Testis (tissue), 3 donors: ENCODE results near the gene PCID2. TPM values are rescaled to one million over a fixed set of nuclear protein-coding genes. Genes with fewer than 3 reads are reported as not detected.

Experiments used
- DNase-seq: peaks from one replicate; pipeline ENCODE4 v3.0.0-alpha.2; 2019
- H3K27ac ChIP-seq, 2 donors: fragments of 200-600 bp; sonication (generic); one replicate each; pipeline ENCODE4 v1.5.1; 2019
- H3K27me3 ChIP-seq: fragments of 200-600 bp; sonication (generic); one replicate; pipeline ENCODE4 v1.5.1; 2019
- H3K36me3 ChIP-seq: fragments of 200-600 bp; sonication (generic); one replicate; pipeline ENCODE4 v1.5.1; 2017; ENCODE audit warnings: low read depth; ENCODE audit errors: missing control alignments
- H3K4me1 ChIP-seq: fragments of 200-600 bp; sonication (generic); one replicate; pipeline ENCODE4 v1.5.1; 2019
- H3K4me3 ChIP-seq, 2 donors: fragments of 200-600 bp; sonication (generic); one replicate each; pipeline ENCODE4 v1.5.1; 2017 to 2019
- H3K9me3 ChIP-seq: fragments of 200-600 bp; sonication (generic); one replicate; pipeline ENCODE4 v1.5.1; 2017
- POLR2A ChIP-seq: fragments of 450-650 bp; IDR thresholded peaks from one replicate; pipeline ENCODE4 v1.6.1; 2017; ENCODE audit warnings: antibody characterized with exemption, mild to moderate bottlenecking, moderate library complexity
- WGBS, 2 donors: methylation state at CpG; one replicate each; pipeline ENCODE4 v1.1.5; 2018; 5-methylcytosine and 5-hydroxymethylcytosine counted together
- intact Hi-C: fragments of 100-400 bp; cut with DNase I; formaldehyde crosslinking; loops from one replicate; pipeline ENCODE4 v1.15.1; 2023; ENCODE audit warnings: low total_unique reads
- polyA plus RNA-seq: library from polyadenylated mRNA; stranded (reverse); fragments of 350-450 nt; fragmentation: Illumina TruSeq; extraction: RNeasy Lipid Tissue Mini Kit (QIAGEN cat#74804); gene quantifications from one replicate; pipeline ENCODE4 v1.2.3, GENCODE V29; 2014; ENCODE audit warnings: low read depth, low replicate concordance; ENCODE audit not compliant: insufficient read depth
- total RNA-seq, 2 donors: library from RNA; depleted of rRNA; stranded (reverse); fragments of >200 nt; gene quantifications; one replicate each; pipeline ENCODE4 v1.2.3, GENCODE V29; 2016
- TF ChIP-seq, protein P1 (sequence below), 3 experiments: fragments of 450-650 bp in 2 of 3; fragments of 200-600 bp in 1 of 3; sonication (generic) in 1 of 3; IDR thresholded peaks; one replicate each; pipeline ENCODE4 v1.5.1; 2016 to 2019; ENCODE audit warnings: antibody characterized with exemption in 3 of 3, mild to moderate bottlenecking in 2 of 3, moderate library complexity in 1 of 3

Gene PCID2
- total and polyA plus RNA-seq, 3 donors from 2014 or later: 72.2 to 130 (median 73.4) TPM

DNA sequence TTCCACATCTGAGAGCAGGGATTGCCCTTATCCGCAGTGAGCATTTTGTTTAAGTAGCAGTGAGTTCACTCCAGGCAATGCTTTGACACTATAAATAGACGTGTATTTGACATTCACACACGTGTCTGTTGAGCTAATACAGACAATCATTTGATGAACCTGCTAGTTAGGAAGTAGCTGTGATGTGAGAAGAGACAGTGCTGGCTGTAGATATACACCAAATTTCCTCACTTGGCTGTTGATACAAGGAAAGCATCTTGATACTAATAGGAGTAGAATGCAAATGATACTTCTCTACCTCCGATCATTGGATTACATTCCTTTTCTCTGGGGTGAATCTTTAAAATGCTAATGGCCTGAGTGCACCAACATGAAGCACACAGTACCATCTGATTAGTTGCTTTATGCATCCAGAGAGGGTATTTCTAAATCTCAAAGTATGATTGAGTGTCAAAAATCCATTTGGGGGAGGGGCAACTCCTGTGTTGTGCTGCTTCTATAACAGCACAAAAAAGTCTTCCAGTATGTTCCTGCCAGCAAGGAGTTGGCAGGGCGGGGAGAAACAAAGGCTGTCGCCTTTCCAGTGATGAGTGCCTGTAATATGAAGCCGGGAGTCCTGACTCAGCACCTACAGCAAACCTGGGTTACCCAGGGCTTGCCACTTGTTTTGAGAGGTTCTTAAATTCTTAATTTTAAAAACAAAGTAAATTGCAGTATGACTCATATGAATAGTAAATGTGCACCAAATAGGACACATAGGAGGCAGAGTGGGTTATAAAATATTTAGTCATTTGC lies 8.0 kb upstream of the PCID2 start:
- Histone ChIP-seq H3K36me3 (no peaks in the 10 kb centered on the region), H3K4me3 (no peak overlapping the region), H3K27me3 (no peaks in the 10 kb centered on the region), H3K9me3 (no peaks in the 10 kb centered on the region), H3K4me1 (no peaks in the 10 kb centered on the region), H3K27ac (no peak overlapping the region)
- DNase-seq: no peak
- 55 to 76% methylated on average over 7 of the region's 7 CpGs for WGBS, 2 donors
- TF ChIP-seq, protein P1, sequence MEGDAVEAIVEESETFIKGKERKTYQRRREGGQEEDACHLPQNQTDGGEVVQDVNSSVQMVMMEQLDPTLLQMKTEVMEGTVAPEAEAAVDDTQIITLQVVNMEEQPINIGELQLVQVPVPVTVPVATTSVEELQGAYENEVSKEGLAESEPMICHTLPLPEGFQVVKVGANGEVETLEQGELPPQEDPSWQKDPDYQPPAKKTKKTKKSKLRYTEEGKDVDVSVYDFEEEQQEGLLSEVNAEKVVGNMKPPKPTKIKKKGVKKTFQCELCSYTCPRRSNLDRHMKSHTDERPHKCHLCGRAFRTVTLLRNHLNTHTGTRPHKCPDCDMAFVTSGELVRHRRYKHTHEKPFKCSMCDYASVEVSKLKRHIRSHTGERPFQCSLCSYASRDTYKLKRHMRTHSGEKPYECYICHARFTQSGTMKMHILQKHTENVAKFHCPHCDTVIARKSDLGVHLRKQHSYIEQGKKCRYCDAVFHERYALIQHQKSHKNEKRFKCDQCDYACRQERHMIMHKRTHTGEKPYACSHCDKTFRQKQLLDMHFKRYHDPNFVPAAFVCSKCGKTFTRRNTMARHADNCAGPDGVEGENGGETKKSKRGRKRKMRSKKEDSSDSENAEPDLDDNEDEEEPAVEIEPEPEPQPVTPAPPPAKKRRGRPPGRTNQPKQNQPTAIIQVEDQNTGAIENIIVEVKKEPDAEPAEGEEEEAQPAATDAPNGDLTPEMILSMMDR (IDR thresholded peaks at IDR 0.05): no peak
- no peak for TF ChIP-seq POLR2A
- intact Hi-C loops: no loop called here

DNA sequence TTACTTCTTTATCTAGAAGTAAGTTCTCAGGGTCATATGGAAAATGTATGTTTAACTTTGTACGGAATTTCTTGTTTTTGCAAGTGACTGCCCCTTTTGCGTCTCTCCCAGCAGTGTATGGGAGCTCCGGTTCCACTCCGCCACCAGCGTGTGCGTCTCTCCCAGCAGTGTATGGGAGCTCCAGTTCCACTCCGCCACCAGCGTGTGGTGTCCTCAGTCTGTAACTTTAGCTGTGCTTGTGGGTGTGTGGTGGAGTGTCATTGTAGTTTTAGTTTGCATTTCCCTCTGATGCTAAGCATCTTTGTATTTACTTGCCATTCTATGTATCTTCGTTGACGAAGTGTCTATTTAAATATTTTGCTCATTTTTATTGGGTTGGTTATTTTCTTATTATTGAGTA lies 3.3 kb upstream of the PCID2 start:
- intact Hi-C loops: no loop called here

GRCh38 chr13:113210833-113211232 lies 2.4 kb upstream of the PCID2 start:
- Histone ChIP-seq H3K36me3 (no peaks in the 10 kb centered on the region), H3K27ac (no peak overlapping the region), H3K4me1 (no peaks in the 10 kb centered on the region), H3K4me3 (no peak overlapping the region), H3K9me3 (no peaks in the 10 kb centered on the region), H3K27me3 (no peaks in the 10 kb centered on the region)
- 49 to 73% methylated on average over 6 of the region's 6 CpGs for WGBS, 2 donors
- DNase-seq: no peak
- intact Hi-C loops: no loop called here
- no peak for TF ChIP-seq POLR2A
- TF ChIP-seq, protein P1 (IDR thresholded peaks at IDR 0.05): no peak

More for the DNA sequence above, 3.3 kb upstream of the PCID2 start:
- Histone ChIP-seq H3K36me3 (no peaks in the 10 kb centered on the region), H3K4me3 (no peak overlapping the region), H3K9me3 (no peaks in the 10 kb centered on the region), H3K27ac (no peak overlapping the region), H3K4me1 (no peaks in the 10 kb centered on the region), H3K27me3 (no peaks in the 10 kb centered on the region)
- no peak for DNase-seq
- TF ChIP-seq, protein P1 (IDR thresholded peaks at IDR 0.05): no peak
- TF ChIP-seq POLR2A: no peak
- 89 to 91% methylated on average over 10 of the region's 10 CpGs for WGBS, 2 donors

DNA sequence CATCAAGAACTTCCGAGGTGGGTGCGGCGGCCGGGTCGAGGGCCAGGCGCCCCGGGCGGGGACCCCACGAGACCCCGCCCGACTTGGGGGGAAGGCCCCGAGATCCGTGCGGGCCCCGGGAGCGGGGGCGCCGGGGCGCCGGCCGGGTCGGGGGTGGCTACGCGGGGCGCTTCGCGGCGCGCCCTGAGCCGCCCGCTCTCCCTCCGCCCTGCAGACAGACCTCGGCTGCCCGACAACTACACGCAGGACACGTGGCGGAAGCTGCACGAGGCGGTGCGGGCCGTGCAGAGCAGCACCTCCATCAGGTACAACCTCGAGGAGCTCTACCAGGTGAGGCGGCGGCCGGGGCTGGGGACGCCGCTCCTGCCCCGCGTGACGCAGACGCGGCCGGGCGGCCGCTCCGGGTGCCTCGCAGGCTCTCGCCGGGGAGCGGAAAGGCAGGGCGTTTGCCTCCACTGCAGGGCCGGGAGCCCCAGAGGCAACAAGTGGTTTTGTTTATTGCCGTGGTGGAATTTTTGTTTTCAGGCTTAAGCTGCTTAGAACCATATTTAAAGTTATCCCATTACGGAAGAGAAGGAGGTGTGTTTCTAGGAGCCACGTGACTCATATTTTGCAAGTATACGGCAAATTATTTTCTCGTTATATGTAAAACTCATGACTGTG lies 1.4 kb upstream of the PCID2 start:
- Histone ChIP-seq H3K27me3 (no peaks in the 10 kb centered on the region), H3K9me3 (no peaks in the 10 kb centered on the region), H3K4me3 (peak overlapping the region; percentile 86 to 89), H3K4me1 (no peaks in the 10 kb centered on the region), H3K36me3 (no peaks in the 10 kb centered on the region), H3K27ac (peak overlapping the region in 1 of 2 donors; percentile 96)
- intact Hi-C loops: no loop called here
- 2% methylated on average over 6 to 20 of the region's 67 CpGs for WGBS, 2 donors
- DNase-seq: peak; percentile 74
- TF ChIP-seq POLR2A: no peak
- TF ChIP-seq, protein P1 (IDR thresholded peaks at IDR 0.05): no peak
